Measurements from ENCODE around the gene LRBA.

Gene LRBA

GRCh38 chr4:150855981-150856510 is 159.0 kb downstream of the LRBA start:
- no peak for DNase-seq

DNA sequence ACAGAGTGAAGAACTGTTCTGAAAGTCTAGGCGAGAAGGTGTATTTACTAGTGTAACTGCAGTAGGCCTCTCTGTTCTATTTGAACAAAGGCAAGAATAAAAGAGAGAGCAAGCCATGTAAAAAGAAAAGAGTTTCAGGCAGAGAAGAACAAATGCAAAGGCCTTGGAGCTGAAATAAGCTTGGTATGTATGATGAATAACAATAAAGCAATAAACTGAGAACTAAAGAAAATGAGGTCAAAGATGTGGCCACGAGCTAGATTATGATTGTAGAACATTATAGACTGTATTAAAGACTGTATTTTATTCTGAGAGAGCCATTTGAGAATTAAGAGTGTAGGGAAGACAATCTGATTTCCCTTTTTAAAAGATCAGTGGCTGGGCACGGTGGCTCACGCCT is 160.5 kb downstream of the LRBA start:
- DNase-seq = no peak

DNA sequence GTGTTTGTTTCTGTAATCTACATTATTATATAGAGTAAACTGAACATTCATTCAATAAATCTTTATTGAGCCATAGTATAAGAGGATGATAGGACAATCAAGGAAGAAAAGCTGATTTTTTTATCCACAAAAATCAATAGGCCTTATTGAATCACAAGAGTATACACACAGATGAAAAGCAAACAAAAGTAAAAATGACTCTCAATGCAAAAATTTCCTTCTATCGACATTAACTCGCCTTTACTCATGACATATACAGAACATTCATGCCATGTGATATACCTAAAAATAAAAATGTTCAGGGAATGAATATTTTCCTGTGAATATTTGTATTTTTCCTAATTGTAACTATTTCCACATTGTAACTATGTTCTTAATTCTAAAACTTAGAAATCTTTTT is 161.2 kb downstream of the LRBA start:
- DNase-seq = no peak

GRCh38 chr4:150852216-150852615 is 162.9 kb downstream of the LRBA start:
- DNase-seq = no peak

- no peak for DNase-seq
Observed at GRCh38 chr4:150849016-150849415, 166.1 kb downstream of the LRBA start.

DNA sequence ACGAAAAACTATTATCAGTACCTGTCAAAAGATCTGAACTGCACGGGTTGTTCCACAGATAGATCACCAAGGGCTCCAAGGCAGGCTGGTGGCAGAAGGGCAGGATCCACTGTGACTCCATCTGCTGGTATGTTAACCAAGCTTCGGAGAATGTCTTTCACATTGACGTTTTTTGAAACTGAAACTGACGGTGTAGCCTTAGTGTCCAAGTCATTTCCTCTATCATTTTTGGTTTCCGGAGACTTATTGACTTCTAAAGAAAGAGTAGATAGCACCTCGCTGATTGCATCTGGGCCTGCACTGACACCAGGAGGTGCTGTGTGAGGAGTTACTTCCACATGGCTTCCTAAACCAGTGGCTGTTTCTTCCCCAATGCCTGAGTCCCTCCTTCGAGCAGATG is 186.9 kb downstream of the LRBA start:
- DNase-seq = peak; percentile 52

GRCh38 chr4:150827226-150827625 is 187.9 kb downstream of the LRBA start:
- DNase-seq = no peak

GRCh38 chr4:150826306-150826705 is 188.8 kb downstream of the LRBA start:
- no peak for DNase-seq

GRCh38 chr4:150822407-150822806 is 192.7 kb downstream of the LRBA start:
- no peak for DNase-seq

- no peak for DNase-seq
Observed at GRCh38 chr4:150821641-150822040, 193.4 kb downstream of the LRBA start.

DNA sequence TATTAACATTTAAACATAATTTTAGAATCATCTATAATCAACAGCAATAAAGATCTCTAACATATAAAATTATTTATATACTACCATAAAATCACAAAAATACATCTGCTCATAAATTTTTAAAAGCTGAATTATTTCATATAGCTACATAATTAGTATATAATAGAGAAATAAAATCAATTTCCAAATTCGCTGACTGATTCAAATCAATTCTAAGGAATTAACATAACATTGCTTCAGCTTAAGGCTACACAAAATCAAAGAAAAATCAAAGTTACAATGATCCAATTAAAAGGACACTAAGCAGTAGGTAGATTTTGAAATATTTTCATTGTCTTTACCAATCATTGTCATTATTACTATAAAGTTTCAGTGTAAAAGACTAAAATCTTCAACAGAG is 194.7 kb downstream of the LRBA start:
- no peak for DNase-seq

GRCh38 chr4:150818661-150819060 is 196.4 kb downstream of the LRBA start:
- DNase-seq = no peak

GRCh38 chr4:150817804-150818528 is 197.1 kb downstream of the LRBA start:
- DNase-seq = no peak

- no peak for DNase-seq
Observed at GRCh38 chr4:150817017-150817416, 198.1 kb downstream of the LRBA start.

DNA sequence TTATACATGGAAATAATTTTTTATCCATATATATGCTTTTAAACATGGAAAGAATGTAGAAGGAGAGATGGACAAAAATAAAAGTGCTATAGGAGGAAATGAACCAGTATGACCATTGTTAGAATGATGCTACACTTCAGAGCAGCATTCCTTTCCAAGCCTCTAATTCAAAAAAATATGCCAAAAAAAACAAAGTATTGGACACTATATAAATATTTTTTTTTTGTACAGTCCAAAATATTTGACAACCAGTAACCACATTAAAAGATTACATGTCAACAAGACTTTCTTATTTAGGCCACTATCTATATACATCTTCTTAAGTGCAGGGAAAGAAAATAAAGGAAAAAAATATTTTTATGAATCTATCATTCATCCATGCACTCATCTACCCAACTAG is 198.6 kb downstream of the LRBA start:
- DNase-seq = no peak

GRCh38 chr4:150814873-150815272 is 200.2 kb downstream of the LRBA start:
- DNase-seq = no peak

DNA sequence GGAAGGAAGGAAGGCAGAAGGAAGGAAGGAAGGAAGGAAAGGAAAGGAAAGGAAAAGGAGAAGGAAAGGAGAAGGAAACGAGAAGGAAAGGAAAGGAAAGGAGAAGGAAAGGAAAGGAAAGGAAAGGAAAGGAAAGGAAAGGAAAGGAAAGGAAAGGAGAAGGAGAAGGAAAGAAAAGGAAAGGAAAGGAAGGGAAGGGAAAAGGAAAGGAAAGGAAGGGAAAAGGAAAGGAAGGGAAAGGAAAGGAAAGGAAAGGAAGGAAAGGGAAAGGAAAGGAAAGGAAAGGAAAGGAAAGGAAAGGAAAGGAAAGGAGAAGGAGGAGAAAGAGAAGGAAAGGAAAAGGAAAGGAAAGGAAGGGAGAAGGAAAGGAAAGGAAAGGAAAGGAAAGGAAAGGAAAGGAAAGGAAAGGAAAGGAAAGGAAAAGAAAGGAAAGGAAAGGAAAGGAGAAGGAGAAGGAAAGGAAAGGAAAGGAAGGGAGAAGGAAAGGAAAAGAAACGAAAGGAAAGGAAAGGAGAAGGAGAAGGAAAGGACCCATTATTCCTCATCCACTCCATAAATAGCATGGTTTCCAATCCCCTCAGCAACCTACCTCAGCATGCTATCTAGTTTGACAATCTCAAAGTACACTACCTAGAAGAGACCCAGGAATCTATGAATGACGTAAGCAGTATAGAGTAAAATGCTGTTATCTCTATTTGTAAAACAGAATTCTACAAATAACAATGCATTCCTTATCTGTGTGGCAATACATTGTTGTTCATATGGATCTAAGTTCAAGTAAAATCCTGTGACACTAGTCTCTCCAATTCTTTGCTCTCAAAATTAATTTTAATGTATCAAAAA is 209.7 kb downstream of the LRBA start:
- no peak for DNase-seq

DNA sequence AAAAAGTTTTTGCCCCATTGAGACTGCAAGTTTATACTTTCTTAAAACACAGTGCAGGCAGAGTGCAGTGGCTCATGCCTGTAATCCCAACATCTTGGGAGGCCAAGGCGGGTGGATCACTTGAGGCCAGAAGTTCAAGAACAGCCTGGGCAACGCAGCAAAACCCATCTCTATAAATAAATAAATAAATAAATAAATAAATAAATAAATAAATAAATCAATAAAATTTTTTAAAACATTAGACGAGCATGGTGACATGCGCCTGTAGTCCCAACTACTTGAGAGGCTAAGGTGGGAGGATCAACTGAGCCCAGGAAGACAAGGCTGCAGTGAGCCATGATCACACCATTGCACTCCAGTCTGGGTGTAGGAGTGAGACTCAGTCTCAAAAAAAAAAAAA is 213.3 kb downstream of the LRBA start:
- DNase-seq = no peak

DNA sequence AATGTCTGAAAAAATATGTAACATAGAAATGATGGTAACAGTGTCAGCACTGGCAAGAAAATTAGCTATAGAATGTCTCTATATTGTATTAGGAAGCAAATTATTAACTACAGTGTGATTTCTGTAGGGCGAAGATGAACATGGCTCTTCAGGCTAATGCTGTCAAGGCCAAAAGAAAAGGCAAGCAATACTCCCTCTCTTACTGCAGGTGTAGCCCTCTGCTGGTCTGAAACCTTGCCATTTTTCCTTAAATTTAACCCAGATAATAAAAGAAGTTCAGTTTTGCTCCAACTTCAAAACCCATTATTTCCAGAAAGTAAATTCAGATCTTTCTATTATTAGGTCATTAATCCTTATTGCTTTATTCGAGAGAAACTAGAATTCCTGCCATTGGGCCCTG is 215.9 kb downstream of the LRBA start:
- DNase-seq = no peak

- no peak for DNase-seq
Observed at GRCh38 chr4:150794706-150795105, 220.4 kb downstream of the LRBA start.

DNA sequence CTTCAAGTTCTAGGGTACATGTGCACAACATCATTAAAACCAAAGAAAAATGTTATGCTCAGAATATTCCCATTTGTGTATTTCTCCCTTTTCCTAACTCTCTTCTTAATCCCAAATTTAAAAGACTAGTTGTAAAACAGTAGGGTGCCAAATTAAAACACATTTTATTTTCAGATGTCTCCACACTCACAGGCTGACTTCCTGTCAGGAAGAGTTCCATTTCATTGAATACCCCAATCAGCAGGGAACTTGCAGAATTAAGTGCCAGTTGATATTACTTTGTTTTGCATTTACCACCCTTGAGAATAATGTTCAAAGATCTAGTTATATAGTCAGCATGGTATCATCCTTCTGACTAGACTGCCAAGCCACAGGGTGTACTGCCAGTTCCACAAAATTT is 225.2 kb downstream of the LRBA start:
- DNase-seq = no peak

- DNase-seq = no peak
Observed at GRCh38 chr4:150784939-150785338, 230.1 kb downstream of the LRBA start.

DNA sequence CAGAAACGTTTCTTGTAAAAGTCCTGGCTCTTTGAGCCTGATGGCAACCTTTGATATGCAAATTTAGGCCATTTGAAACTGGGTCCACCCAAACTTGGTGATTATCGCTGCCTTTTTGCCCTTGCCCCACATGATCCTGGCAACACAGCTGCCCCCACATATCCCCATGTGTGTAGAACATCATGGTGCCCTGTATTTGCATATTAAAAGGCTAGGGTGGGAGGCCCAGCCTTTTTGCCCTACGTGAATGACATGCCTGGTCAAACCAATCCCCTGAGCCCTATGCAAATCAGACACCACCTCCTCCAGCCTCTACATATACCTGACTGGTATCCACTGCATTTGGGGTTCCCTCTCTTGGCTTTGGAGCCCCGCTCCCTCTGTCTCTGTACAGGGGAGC is 230.8 kb downstream of the LRBA start:
- no peak for DNase-seq

GRCh38 chr4:150782921-150783320 is 232.2 kb downstream of the LRBA start:
- DNase-seq = no peak

Data from stimulated activated CD8-positive, alpha-beta memory T cell treated with anti-CD3 and anti-CD28 coated beads, Interleukin-4, amount 100 ng/mL, for 48 hours (primary cell).